Ishikawa (cell line): ENCODE results near the gene USP44.

Experiments
- CREB1 ChIP-seq: IDR thresholded peaks from 2 replicates; pipeline ENCODE4 v1.6.1; 2012; ENCODE audit warnings: low read depth
- EGR1 ChIP-seq: IDR thresholded peaks from 2 replicates; pipeline ENCODE4 v1.6.1; 2012
- EP300 ChIP-seq: IDR thresholded peaks from 2 replicates; pipeline ENCODE4 v1.6.1; 2012; ENCODE audit warnings: borderline replicate concordance
- MAX ChIP-seq: IDR thresholded peaks from 2 replicates; pipeline ENCODE4 v1.6.1; 2012
- RAD21 ChIP-seq: IDR thresholded peaks from 2 replicates; pipeline ENCODE4 v1.6.1; 2012; ENCODE audit warnings: low read depth
- REST ChIP-seq: IDR thresholded peaks from 2 replicates; pipeline ENCODE4 v1.6.1; 2012; ENCODE audit warnings: low read depth, mild to moderate bottlenecking
- TAF1 ChIP-seq: IDR thresholded peaks from 2 replicates; pipeline ENCODE4 v1.6.1; 2012; ENCODE audit warnings: low read depth, mild to moderate bottlenecking
- TEAD4 ChIP-seq: IDR thresholded peaks from 2 replicates; pipeline ENCODE4 v1.6.1; 2012
- USF1 ChIP-seq: IDR thresholded peaks from 2 replicates; pipeline ENCODE4 v1.6.1; 2012
- YY1 ChIP-seq: IDR thresholded peaks from 2 replicates; pipeline ENCODE4 v1.6.1; 2012; ENCODE audit warnings: low read depth

GRCh38 chr12:95474660-95474958 lies 76.7 kb downstream of the USP44 start:
- TF ChIP-seq CREB1 (no peak), YY1 (no peak), EGR1 (no peak), TEAD4 (no peak), EP300 (no peak), MAX (no peak), REST (no peak), TAF1 (no peak), USF1 (no peak), RAD21 (no peak)
